ENCODE measurements around the gene ENPP1. TPM values are rescaled to one million over a fixed set of nuclear protein-coding genes. Genes with fewer than 3 reads are reported as not detected.

ENPP1 gene
- total and polyA plus RNA-seq, 9 of the 15 experiments (the other 6 are each of a cell fraction or from before 2014, with no cell fraction given), result 0.03 to 0.56 (median 0.14) TPM

DNA sequence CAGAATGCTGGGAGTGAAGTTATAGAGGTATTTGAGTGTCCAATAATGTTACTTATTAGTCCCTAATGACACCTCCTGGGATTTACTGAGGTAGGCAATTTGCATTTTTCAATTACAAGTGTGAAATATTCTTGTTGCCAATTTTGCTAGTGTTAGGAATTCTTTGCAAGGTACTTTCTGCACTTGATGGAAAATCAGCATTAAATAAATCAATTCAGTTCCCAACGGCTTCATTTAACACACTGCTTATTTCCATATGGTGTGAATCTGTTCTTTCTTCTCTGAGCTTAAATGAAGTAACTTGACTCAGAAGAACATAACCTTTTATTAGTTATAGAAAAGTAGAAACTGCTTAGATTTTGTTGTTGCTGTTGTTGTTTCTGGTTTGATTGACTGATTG, 122.2 kb downstream of the ENPP1 start:
- Histone ChIP-seq H3K9me3 (replicated peaks; ENCODE audit: control insufficient read depth, insufficient read depth, low read depth, low read length) (no peaks in the 10 kb centered on the region), H3K9me1 (ENCODE audit: control insufficient read depth, insufficient read depth, low read length) (no peaks in the 10 kb centered on the region), H2AFZ (ENCODE audit: low read depth, low read length) (no peak overlapping the region), H3K4me2 (ENCODE audit: insufficient read depth, low read length) (no peak overlapping the region), H3K4me1 (replicated peaks in 1 of 2; ENCODE audit: control insufficient read depth in 2 of 2, insufficient read depth in 2 of 2, low read length in 2 of 2) (no peaks in the 10 kb centered on the region), H3K4me3 (no peak overlapping the region), H3K79me2 (ENCODE audit: control insufficient read depth, insufficient read depth, low read length) (no peaks in the 10 kb centered on the region), H3K9ac (ENCODE audit: insufficient read depth in 1 of 2, low read depth in 2 of 2, low read length in 2 of 2) (no peak overlapping the region), H3K27me3 (ENCODE audit: control insufficient read depth in 2 of 2, insufficient read depth in 2 of 2, low read length in 2 of 2) (no peaks in the 10 kb centered on the region), H4K20me1 (replicated peaks; ENCODE audit: control insufficient read depth, insufficient read depth, low read length) (no peaks in the 10 kb centered on the region), H3K36me3 (ENCODE audit: control insufficient read depth, insufficient read depth, low read length) (no peaks in the 10 kb centered on the region), H3K27ac (ENCODE audit: extremely low read depth, low read depth, low read length) (no peak overlapping the region)
- no peak for DNase-seq (ENCODE audit: extremely low read depth in 1 of 4, low spot score in 3 of 4)
- no TSS peak for BruUV-seq (replicated peaks)
- WGBS (ENCODE audit: insufficient coverage, low coverage, missing lambda C conversion rate), result 0% methylated on average over 1 of the region's 1 CpG
- intact Hi-C loops (cut with micrococcal nuclease) (loop anchor here (10.0 kb wide), 2 partner anchors 555 to 1625 kb away; no protein-coding TSS in a partner anchor), in situ Hi-C loops (cut with MboI) (no loop called here)
- FAIRE-seq, result no peak
- TF ChIP-seq, protein P1, sequence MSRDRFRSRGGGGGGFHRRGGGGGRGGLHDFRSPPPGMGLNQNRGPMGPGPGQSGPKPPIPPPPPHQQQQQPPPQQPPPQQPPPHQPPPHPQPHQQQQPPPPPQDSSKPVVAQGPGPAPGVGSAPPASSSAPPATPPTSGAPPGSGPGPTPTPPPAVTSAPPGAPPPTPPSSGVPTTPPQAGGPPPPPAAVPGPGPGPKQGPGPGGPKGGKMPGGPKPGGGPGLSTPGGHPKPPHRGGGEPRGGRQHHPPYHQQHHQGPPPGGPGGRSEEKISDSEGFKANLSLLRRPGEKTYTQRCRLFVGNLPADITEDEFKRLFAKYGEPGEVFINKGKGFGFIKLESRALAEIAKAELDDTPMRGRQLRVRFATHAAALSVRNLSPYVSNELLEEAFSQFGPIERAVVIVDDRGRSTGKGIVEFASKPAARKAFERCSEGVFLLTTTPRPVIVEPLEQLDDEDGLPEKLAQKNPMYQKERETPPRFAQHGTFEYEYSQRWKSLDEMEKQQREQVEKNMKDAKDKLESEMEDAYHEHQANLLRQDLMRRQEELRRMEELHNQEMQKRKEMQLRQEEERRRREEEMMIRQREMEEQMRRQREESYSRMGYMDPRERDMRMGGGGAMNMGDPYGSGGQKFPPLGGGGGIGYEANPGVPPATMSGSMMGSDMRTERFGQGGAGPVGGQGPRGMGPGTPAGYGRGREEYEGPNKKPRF (IDR thresholded peaks at IDR 0.05; ENCODE audit: low read depth, low read length), result no peak
- TF ChIP-seq SNIP1 (IDR thresholded peaks at IDR 0.05; ENCODE audit: low read depth) (no peak), GABPB1 (CRISPR knock-in tag; IDR thresholded peaks at IDR 0.05) (no peak), ZNF408 (CRISPR knock-in tag; IDR thresholded peaks at IDR 0.05; ENCODE audit: low read depth) (no peak)
- CTCF ChIA-PET (ENCODE audit: low intra/inter-chr PET ratio), result no interaction called here
- ATAC-seq, result no peak
- POLR2A ChIA-PET, result no interaction called here

All from K562 (cell line).